HEK293 (cell line): ENCODE results near the gene C16orf46.

Experiments used
- CTCF ChIP-seq: fragments of 450-650 bp; formaldehyde crosslinking; IDR thresholded peaks from 2 replicates; pipeline ENCODE4 v1.5.1; 2016; ENCODE audit warnings: missing biosample characterization, missing genetic modification characterization
- REST ChIP-seq: fragments of 450-650 bp; formaldehyde crosslinking; IDR thresholded peaks from 2 replicates; pipeline ENCODE4 v1.5.1; 2016; ENCODE audit warnings: missing biosample characterization, missing genetic modification characterization
- ZNF623 ChIP-seq: fragments of 450-650 bp; formaldehyde crosslinking; IDR thresholded peaks from 2 replicates; pipeline ENCODE4 v1.5.1; 2016; ENCODE audit warnings: missing biosample characterization, missing genetic modification characterization

GRCh38 chr16:81097230-81097629 lies 20.2 kb upstream of the C16orf46 start:
- TF ChIP-seq REST (tag by site-specific recombination) (no peak), CTCF (tag by site-specific recombination) (no peak), ZNF623 (tag by site-specific recombination) (no peak)
